Measurements from ENCODE around the gene OTULIN.

OTULIN gene

GRCh38 chr5:14627270-14627669 is 37.2 kb upstream of the OTULIN start:
- Histone ChIP-seq H3K36me3 (ENCODE audit: insufficient read depth, low read length) (no peaks in the 10 kb centered on the region), H3K9me2 (ENCODE audit: low read depth, low read length) (no peaks in the 10 kb centered on the region), H3K4me1 (ENCODE audit: insufficient read depth, low read length, severe bottlenecking) (no peaks in the 10 kb centered on the region), H3K9me3 (ENCODE audit: low read length) (no peaks in the 10 kb centered on the region), H3K79me2 (ENCODE audit: insufficient read depth, low read length) (no peaks in the 10 kb centered on the region), H3K4me2 (ENCODE audit: low read length) (no peak overlapping the region), H3F3A (ENCODE audit: insufficient read depth, low read length) (no peaks in the 10 kb centered on the region), H4K20me1 (ENCODE audit: insufficient read depth, low read length) (no peaks in the 10 kb centered on the region), H3K27ac (ENCODE audit: low read depth, low read length, poor library complexity, severe bottlenecking) (no peak overlapping the region), H3K4me3 (ENCODE audit: low read depth, low read length, poor library complexity, severe bottlenecking) (no peak overlapping the region), H2AFZ (ENCODE audit: low read length) (no peak overlapping the region), H3K9ac (ENCODE audit: low read length) (no peak overlapping the region), H3K27me3 (ENCODE audit: insufficient read depth, low read length) (no peaks in the 10 kb centered on the region)
- TF ChIP-seq CTCF (IDR thresholded peaks at IDR 0.05; ENCODE audit: low read length), result no peak
- TF ChIP-seq EZH2 (IDR thresholded peaks at IDR 0.05; ENCODE audit: borderline replicate concordance, low read length), result no peak

- H3K27ac ChIP-seq (ENCODE audit: low read depth, low read length, poor library complexity, severe bottlenecking), result no peak overlapping the region
- no peaks in the 10 kb centered on the region for H3K79me2 ChIP-seq (ENCODE audit: insufficient read depth, low read length)
- no peaks in the 10 kb centered on the region for H3K9me2 ChIP-seq (ENCODE audit: low read depth, low read length)
- H3K4me1 ChIP-seq (ENCODE audit: insufficient read depth, low read length, severe bottlenecking), result no peaks in the 10 kb centered on the region
- no peak overlapping the region for H3K9ac ChIP-seq (ENCODE audit: low read length)
- no peaks in the 10 kb centered on the region for H3K27me3 ChIP-seq (ENCODE audit: insufficient read depth, low read length)
- H2AFZ ChIP-seq (ENCODE audit: low read length), result no peak overlapping the region
- H3K4me2 ChIP-seq (ENCODE audit: low read length), result no peak overlapping the region
- H3K4me3 ChIP-seq (ENCODE audit: low read depth, low read length, poor library complexity, severe bottlenecking), result no peak overlapping the region
- no peak for TF ChIP-seq EZH2 (IDR thresholded peaks at IDR 0.05; ENCODE audit: borderline replicate concordance, low read length)
- TF ChIP-seq CTCF (IDR thresholded peaks at IDR 0.05; ENCODE audit: low read length), result no peak
- H3K9me3 ChIP-seq (ENCODE audit: low read length), result no peaks in the 10 kb centered on the region
- no peaks in the 10 kb centered on the region for H3K36me3 ChIP-seq (ENCODE audit: insufficient read depth, low read length)
- H3F3A ChIP-seq (ENCODE audit: insufficient read depth, low read length), result no peaks in the 10 kb centered on the region
- H4K20me1 ChIP-seq (ENCODE audit: insufficient read depth, low read length), result no peaks in the 10 kb centered on the region
These were observed 36.2 kb upstream of the OTULIN start for GRCh38 chr5:14628346-14628745.

GRCh38 chr5:14630671-14631070 is 33.8 kb upstream of the OTULIN start:
- H3K4me2 ChIP-seq (ENCODE audit: low read length), result no peak overlapping the region
- TF ChIP-seq EZH2 (IDR thresholded peaks at IDR 0.05; ENCODE audit: borderline replicate concordance, low read length) (no peak), CTCF (IDR thresholded peaks at IDR 0.05; ENCODE audit: low read length) (no peak)
- H3K27ac ChIP-seq (ENCODE audit: low read depth, low read length, poor library complexity, severe bottlenecking), result no peak overlapping the region

More at GRCh38 chr5:14630671-14631070, 33.8 kb upstream of the OTULIN start:
- Histone ChIP-seq H3K36me3 (ENCODE audit: insufficient read depth, low read length) (no peaks in the 10 kb centered on the region), H3K27me3 (ENCODE audit: insufficient read depth, low read length) (no peaks in the 10 kb centered on the region), H2AFZ (ENCODE audit: low read length) (no peak overlapping the region), H3K9ac (ENCODE audit: low read length) (no peak overlapping the region), H3K9me2 (ENCODE audit: low read depth, low read length) (no peaks in the 10 kb centered on the region), H3K4me1 (ENCODE audit: insufficient read depth, low read length, severe bottlenecking) (no peaks in the 10 kb centered on the region), H4K20me1 (ENCODE audit: insufficient read depth, low read length) (no peaks in the 10 kb centered on the region), H3K4me3 (ENCODE audit: low read depth, low read length, poor library complexity, severe bottlenecking) (no peak overlapping the region), H3K9me3 (ENCODE audit: low read length) (no peaks in the 10 kb centered on the region), H3K79me2 (ENCODE audit: insufficient read depth, low read length) (no peaks in the 10 kb centered on the region), H3F3A (ENCODE audit: insufficient read depth, low read length) (no peaks in the 10 kb centered on the region)
